ENCODE data around the gene EPC1.
A peak's percentile ranks its signal among the peaks of the same experiment; 100 is the strongest.

EPC1 gene

DNA sequence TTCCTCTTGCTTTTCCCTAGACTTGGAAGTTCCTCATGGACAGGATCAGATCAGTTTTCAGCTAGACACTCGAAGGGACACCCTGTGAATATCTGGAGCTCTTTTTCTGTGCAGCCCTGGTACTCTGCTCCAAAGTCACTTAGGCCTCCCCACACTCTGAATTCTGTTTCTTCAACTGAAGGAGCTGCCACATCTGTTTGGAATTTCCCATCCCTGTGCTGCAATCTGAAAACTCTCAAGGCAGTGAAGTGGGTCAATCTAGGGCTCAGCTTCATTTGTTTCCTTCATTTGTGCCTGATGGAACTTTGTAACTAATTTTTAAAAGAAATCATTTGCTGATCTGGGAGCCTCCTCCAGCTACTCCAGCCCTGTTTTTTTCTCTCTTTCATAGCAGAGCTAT lies 9.6 kb downstream of the EPC1 start:
- DNase-seq (ENCODE audit: low read depth), result no peak

DNA sequence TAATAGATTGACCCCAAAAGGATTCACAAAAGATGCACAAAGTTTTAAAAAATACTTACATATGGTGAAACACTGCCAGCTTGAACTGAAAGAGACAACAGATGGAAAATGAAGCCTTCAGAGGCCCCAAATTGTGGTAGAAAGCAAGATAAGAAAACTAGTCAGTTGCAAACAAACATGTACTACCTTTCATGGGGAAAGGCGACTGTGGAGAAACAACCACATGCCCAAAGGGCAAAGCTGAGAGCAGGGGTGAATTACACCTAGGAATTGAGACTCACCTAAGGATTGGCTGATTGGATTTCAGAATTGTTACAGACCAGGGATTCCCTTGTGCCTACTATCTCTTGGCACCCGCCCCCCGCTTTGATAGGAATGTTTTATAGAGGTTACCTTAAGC lies 13.1 kb downstream of the EPC1 start:
- DNase-seq (ENCODE audit: low read depth), result no peak

DNA sequence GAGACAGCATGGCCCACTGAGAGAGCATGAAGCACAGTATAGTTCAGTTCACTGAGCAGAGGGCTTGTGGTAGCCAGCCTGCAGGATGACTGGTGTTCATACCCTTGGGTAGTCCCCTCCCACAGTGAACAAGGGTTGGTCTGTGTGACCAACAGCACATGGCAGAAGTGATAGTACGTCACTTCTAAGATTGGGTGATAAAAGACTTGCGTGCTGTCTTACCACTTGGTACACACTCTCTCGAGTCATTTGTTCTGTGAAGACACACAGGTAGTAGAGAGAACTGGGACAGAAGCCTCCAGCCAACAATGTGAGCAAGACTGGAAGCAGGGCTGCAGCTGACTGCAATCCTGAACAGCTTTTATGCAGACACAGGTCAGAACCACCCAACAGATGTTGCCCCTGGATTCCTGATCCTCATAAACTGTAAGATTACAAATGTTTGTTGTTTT lies 14.6 kb downstream of the EPC1 start:
- no peak for DNase-seq (ENCODE audit: low read depth)

DNA sequence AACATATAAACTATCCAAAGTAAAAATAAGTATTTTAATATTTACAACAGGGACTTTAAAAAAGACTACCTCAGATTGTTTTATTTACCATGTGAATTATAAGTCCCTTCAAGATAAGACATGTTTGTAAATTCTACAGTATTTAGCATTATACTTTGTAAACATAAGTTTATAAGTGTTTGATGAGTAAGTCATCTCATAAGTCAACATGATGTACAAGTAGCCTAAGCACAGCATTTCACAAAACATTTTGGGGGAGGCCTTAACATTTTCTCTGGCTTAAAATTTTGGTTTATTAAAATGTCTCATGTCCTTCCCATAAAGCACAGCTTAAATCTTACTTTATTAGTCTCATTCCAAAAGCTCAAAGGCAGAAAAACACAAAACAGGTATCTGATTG lies 15.4 kb downstream of the EPC1 start:
- no peak for DNase-seq (ENCODE audit: low read depth)

DNA sequence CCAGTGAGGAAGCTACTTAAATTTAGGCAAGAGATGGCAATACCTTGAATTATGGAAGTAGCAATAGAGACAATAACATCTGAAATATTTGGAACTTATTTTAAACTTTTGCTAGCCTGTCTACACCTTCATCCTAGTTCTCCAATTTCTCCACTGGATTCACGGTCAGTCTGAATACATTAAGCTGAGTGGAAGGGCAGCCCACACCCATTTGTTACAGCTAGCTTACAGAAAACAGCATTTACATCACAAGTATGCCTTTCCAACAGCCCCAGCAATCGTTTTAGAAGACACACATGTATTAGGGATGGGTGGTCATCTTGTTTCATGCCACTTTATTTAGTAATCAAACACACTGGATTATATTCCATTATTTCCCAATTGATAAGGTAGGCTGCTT lies 16.7 kb downstream of the EPC1 start:
- no peak for DNase-seq (ENCODE audit: low read depth)

DNA sequence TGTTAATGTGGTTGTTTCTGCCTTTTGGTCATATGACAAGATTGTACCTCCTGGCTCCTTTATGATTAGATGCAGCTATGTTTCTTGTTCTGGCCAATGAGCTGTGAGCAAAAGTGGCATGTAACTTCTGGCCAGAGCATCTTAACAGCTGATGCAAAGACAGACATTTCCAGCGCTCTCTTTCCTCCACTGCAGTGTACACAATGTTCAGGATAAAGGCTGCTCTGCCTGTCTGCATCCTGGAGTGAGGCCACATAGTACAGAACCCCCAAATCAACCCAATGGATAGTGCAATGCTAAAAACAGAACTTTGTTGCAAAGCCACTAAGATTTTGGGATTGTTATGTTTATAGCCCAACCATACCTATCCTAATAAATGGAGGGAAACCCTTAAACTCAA lies 17.9 kb downstream of the EPC1 start:
- no peak for DNase-seq (ENCODE audit: low read depth)

DNA sequence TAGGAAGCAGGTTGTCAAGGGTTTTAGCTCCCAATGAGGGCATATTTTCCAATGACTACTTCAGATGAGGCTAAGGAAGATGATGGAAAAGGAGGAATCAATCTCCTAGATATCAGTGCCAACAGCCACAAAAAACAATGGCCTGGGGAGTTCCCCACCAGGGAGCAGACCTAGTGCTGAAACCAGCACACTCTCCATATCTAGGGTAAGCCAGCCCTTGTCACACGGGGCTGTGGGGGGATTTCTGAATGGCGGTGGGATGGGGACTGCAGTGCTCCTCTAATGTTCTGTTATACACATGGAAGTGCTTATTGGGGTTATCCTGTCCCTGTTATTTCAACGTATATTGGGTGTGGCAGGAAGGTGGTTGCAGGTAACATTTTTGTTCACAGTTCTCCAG lies 18.5 kb downstream of the EPC1 start:
- DNase-seq (ENCODE audit: low read depth), result no peak

DNA sequence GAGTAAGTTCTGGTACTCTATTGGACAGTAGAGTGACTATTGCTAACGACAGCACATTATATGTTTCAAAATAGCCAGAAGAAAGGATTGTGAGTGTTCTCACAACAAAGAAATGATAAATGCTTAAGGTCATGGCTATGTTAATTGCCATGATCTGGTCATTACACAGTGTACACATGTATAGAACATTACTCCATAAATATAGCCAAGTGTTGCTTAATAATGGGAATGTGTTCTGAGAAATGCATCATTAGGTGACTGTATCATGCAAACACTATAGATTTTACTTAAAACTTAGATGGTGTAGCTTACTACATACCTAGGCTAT lies 19.6 kb downstream of the EPC1 start:
- DNase-seq (ENCODE audit: low read depth), result no peak

DNA sequence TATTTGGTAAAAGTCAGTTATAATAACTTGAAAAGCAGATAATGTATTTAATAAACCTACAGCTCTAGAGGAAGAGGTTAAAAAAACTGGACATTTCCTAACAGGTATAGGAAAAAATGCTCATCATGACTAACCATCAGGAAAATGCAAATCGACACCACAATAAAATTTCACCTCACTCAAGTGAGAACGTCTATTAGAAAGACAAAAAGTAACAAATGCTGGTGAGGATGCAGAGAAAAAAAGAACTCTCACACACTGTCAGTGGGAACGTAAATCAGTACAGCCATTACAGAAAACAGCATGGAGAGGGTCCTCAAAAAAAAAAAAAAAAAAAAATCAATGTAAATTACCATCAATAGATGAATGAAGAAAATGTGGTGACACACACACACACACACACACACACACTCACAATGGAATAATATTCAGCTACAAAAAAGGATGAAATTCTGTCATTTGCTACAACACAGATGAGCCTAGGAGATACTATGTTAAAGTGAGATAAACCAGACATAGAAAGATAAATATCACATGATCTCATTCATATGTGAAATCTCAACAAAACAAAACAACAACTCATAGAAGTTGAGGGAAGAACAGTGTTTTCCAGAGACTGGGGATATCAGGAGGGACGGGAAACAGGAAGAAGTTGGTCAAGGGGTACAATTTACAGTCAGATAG lies 20.1 kb downstream of the EPC1 start:
- no peak for DNase-seq (ENCODE audit: low read depth)

DNA sequence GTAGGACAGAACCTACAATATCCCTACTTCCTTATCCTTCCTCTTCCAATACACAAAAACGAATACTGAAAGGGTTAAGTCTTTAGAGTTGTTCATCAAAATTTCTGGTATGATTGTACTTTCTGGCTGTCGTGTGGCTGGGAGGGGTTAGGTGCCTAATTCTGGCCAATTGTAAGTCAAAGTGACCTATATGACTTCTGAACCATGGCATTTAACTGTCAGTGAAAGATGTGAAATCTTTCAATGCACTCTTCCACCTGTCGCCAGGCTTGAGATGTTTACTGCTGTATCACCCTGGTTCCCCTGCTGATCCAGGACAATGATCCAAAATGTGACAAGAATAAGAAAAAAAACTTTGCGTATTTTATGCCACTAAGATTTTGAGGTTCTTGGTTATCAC lies 20.8 kb downstream of the EPC1 start:
- no peak for DNase-seq (ENCODE audit: low read depth)

DNA sequence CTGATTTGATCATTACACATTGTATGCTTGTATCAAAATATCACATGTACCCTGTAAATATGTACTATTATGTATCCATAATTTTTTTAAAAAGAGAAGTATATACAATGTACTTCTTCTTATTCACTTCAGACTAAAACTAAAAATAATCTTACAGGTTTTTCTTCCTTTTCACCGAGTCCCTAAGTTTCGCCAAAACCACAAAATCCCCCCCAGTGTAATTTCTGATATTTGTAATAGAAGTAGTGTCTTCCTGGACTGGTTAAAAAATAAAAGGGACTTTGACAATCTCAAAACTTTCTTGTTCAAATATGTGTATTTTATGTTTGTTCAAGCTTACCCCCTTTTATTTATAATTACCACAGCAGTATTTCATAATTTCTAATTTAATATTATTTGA lies 23.9 kb downstream of the EPC1 start:
- DNase-seq (ENCODE audit: low read depth), result no peak

DNA sequence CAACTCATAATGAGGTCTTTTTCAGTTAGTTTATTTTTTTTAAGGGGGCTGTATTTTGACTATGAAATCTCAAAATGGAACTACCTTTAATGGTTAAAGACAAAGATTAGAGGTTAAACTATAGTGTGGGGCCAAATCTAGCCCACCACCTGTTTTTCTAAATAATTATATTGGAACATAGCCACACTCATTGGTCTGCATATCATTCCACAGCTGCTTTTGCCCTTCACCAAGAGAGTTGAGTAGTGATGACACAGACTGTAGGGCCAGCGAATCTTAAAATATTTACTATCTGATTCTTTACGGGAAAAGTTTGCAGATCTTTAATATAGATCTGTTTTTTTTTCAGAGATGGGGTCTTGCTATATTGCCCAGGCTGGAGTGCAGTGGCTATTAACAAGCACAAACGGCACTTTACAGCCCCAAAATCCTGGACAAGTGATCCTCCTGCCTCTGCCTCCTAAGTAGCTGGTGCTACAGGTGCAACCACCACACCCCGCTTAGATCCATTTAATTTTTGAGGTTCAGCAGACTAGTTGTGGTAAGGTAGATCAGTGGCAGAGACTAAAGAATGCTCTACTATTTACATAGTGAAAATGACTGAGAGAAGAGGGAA lies 25.8 kb downstream of the EPC1 start:
- no peak for DNase-seq (ENCODE audit: low read depth)

DNA sequence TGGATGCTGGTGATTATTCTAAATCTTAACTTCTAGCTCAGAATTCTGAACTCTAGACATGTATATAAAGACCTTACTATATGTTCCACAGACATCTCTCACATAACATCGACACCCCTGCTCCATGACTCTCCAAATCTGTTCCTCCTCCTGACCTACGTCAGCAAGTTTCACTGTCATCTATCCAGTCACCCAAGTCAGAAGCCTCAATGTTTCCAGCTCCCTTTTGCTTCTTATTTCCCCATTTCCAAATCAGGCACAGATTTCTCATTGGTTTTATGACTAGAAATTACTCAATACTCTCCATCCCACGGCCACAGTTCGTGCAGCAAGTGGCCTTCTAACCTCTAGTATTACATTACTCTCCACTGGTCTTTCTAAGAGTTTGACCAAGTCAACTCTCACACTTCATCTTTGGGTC lies 28.5 kb downstream of the EPC1 start:
- DNase-seq (ENCODE audit: low read depth), result no peak

DNA sequence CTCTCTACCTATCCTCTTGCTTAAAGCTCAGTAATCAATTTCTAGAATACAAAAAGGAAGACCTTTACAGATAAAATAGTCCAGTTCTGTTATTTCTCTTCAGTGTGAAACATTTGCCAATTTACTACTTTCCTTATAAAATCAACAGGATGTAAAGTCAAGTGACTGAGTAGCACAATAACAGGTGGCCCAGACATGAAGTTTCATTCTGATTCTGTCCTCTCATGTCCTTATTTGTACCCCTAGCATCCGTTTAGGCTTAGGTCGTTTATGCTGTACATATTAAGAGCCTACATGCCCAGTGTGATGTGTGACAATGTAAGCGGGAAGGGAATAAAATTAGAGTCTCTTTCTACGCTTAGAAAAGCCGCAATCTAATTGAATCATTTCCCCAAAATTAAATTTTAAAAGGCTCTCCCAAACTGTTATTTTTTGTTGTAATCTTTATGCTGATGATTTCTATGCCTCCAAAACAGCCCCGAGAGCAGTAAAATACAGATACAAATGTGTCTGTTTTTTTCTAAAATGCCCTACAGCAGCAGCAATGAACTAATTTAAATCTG lies 29.1 kb downstream of the EPC1 start:
- DNase-seq (ENCODE audit: low read depth), result no peak

DNA sequence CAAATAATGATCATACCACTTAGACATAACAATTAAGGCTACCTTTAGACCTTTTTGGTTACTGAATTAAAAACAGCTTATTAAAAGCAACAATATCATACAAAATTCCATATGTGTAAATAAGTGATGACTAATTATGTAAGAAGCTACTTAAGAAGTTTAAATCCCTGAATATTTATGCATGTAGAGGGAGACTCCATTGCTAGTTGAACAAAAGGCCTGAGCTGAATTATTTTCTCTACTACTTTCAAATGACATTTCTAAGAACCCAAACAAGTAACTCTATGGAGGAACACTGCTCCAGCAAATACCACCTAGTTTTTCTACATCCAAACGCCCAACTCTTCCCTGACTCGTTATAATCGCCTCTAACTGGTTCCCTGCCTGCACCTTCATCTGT lies 31.5 kb downstream of the EPC1 start:
- no peak for DNase-seq (ENCODE audit: low read depth)

DNA sequence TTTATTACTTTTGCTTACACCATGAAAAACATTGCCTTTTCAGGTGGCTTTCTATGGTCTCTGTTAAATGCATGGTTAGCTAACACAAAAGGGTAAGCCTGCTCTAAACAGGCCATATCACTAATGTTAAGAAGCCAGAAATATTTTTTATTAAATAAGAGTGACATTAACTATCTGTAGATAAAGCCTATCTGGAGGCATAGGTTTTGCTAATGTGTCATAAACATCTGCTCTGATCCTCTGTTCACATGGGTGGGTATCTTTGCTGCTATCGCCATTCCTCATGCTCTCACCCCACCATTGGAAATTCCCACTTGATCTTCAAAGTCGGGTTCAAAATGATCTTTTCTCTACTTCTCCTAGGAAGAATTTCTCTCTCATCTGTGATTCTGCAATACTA lies 32.4 kb downstream of the EPC1 start:
- DNase-seq (ENCODE audit: low read depth), result no peak

DNA sequence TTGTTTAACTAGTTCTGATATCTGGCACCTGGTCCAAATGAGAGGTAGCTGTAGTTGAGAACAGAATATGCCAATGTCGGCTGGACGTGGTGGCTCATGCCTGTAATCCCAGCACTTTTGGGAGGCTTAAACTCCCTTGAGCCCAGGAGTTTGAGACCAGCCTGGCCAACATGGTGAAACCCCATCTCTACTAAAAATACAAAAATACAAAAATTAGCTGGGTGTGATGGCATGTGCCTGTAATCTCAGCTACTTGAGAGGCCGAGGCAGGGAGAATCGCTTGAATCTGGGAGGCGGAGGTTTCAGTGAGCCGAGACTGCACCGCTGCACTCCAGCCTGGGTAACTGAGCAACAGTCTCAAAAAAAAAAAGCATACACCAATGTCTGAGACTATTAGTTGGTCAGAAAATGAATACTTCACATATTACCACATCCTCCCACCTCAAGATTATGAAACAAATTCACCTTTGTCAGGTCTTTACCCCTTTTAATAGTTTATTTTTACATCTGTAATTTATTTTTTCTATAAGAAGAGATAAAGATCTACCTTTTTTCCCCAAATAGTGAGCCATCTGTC lies 38.8 kb downstream of the EPC1 start:
- no peak for DNase-seq (ENCODE audit: low read depth)

DNA sequence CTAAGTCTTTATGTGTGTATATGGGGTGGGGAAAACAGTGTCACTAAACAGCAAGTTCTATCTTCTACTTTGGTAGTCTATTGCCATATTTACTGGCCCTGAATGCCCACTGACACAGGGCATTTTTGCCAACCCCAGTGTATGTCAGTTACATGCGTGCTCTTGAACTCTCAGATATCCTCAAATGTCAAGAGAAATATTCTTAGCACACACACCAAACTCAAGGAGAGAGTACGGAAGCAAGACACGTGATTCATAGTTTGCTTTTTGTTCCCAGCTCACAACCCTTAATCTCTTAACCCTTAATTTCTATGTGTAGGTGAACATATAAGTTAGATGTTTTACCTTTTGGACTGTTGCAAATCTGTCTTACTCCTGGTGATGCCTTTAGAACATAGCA lies 39.3 kb downstream of the EPC1 start:
- DNase-seq (ENCODE audit: low read depth), result no peak

DNA sequence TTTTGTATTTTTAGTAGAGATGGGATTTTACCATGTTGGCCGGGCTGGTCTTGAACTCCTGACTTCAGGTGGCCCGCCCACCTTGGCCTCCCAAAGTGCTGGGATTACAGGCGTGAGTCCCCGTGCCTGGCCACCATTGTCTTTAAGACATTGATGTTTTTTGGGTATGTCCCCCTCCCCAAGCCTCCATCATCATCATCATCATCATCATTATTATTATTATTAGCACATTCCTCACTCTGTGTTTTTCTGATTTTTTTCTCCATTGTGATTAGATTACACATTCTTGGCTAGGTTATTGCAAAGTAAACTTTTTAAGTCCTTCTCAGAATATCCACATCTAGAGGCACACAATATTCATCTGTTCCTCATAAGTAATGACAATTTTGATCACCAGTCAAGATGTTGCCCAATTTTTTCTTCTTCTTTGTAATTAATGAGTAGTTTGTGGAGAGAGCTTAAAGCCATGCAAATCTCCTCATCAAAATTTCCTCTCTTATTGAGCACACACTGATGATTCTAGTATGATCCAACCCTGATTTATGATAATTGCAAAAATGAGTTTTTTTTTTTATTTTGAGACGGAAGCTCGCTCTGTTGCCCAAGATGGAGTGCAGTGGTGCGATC lies 47.5 kb downstream of the EPC1 start:
- no peak for DNase-seq (ENCODE audit: low read depth)

DNA sequence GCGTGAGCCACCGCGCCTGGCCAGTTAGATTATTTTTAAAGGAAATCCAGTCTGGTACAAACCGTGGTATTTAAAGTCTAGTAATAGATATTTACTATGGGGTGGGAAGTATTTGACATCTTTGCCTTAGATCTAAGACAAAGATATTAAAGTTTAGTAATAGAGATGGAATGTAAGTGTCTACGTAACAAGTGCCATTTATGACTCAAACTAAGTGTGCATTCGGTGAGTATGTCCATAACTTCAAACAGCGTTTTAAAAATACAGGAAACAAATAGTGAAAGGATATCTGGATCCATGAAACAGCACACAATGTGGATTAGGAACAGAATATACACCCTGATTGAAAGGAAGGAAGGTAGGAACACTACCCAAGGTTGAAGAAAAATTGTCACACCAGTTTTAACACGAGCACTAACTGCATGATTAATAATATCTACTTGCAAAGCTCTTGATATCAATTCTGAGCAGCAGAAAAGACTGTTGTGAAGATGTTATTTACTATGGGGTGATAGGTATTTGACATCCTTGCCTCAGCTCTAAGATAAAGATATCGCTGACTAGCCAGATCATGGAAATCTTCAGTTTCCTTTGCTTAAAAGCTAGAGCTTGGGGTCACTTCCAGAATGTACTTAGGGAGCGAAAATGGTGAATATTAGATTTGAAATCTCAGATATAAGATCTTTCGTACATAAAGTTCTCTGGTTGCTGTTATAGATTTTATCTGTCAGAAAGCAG lies 48.7 kb downstream of the EPC1 start:
- DNase-seq (ENCODE audit: low read depth), result peak; percentile 10

DNA sequence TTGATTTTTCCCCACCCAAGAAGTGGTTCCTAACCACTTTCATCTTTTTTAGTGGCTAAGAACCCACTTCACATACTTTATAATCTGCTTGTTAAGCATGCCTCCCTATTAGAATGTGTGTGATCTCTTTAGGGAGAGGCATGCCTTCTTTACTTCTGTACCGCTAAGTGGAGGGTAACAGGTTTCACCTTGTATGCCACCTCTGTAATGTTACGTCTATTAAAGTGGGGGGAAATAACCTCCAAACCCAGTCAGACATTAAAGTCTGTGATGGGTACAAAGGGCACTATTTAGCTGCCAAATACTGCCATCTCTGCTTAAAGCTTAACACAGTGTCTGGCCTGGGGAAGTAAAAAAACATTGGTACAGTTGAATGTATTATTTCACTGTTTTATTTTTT lies 51.9 kb downstream of the EPC1 start:
- DNase-seq (ENCODE audit: low read depth), result no peak

DNA sequence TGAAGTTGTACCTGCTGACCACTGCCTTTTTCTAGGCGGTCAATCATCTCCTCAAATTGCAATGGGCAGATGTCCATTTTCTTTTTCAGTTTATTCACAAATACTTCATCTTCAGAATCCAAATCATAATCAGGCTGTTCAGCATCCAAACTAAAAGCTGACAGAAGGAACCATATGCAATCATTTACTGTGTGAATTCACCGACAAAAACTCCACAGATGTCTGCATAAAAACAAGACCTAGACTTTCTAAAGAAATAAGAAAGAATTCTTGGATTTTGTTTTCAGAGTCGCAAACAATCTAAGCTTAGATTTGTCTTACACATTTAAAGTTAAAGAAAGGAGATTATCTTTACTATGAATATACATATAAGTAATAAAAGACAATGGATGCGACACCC lies 53.4 kb downstream of the EPC1 start:
- no peak for DNase-seq (ENCODE audit: low read depth)

DNA sequence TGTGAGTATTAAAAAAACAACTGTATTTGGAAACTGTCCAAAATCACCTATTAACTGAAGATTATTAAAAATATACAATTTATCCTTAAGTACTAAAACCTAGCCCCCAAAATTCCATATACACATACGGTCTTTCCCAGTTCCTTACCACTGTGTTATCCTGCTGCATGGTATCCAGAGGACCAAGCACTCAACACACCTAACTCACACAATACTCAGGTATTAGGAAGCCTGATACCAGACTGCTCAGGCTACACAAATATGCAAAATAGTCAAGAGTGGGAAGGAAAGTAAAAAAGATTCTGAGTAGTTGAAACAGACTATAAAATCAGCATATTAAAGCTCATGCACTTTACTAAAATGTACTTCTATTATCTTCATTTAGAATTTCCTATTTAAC lies 67.2 kb downstream of the EPC1 start:
- no peak for DNase-seq (ENCODE audit: low read depth)
